Stimulated activated CD8-positive, alpha-beta memory T cell treated with anti-CD3 and anti-CD28 coated beads, Interleukin-4, amount 100 ng/mL, for 24 hours (primary cell): Measurements from ENCODE around the gene DCTN1.
"Not testable (repeated sequence)": the region's sequence is repeated elsewhere in the genome, so short reads cannot be mapped to it uniquely, and the experiment has no call there.

Experiments
- DNase-seq: peaks from one replicate; pipeline ENCODE4 v3.0.0-alpha.2; 2020; ENCODE audit warnings: low read depth

Gene DCTN1

GRCh38 chr2:74369976-74370375, 10.1 kb downstream of the DCTN1 start:
- no peak for DNase-seq

- DNase-seq, result no peak
These were observed 11.6 kb downstream of the DCTN1 start for GRCh38 chr2:74368499-74368898.

DNA sequence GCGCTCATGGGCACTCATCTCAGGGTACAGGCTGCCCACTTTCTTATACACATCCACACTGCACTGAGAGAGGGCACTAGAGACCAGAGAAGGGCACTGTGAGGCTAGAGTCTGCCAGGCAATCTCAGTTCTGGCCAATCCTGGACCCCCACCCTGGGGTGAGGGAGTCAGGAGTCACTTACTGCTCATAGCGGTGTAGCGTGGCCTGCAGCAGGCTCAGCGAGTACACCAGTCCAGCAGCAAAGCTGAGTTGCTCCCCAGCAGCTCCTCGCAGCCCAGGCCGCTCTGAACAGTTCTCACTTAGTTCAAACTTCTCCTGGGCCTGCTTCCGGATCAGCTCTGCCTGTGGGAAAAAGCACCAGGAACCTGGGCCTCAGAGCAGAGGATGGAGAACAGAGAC, 12.3 kb downstream of the DCTN1 start:
- DNase-seq, result no peak

DNA sequence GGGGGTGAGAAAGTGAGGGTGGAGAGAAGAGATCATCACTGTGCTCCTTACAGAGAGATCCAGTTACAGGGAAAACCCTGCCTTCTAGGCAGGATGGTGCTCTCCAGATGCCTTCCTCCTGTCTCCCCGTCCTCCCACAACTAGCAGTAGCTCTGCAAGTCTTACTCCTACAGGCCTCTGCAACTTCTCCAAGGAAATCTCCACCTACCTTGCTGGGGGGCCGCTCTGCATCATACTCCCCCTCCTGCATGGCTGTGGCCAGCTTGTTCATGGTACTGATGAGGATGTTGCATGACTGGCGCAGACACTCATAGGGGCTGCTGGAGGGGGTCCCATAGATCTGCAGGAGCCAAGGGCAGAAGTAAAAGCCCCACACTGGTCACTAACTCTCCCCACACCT, 14.1 kb downstream of the DCTN1 start:
- DNase-seq, result no peak

- no peak for DNase-seq
These were observed 15.3 kb downstream of the DCTN1 start for GRCh38 chr2:74364533-74365505.

DNA sequence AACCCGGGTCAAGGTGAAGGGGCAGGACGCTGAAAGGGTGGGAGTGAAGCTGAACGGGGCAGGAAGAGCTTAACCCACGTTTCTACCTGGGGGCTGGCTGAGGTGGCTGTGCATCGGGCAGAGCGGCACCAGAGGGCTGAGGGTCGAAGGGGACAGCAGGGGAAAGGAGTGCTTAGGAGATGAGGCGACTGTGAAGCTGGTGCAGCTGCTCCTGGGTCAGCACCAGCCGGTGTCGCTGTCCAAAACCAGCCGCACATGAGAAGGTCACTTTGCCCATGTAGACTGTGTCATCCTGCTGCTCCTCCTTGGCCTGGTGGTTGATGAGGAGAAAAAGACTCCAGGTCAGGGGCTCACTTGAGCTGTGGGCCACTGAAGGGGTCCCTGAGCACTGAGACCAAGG, 18.8 kb downstream of the DCTN1 start:
- no peak for DNase-seq

GRCh38 chr2:74357627-74358026, 22.5 kb downstream of the DCTN1 start:
- no peak for DNase-seq

DNA sequence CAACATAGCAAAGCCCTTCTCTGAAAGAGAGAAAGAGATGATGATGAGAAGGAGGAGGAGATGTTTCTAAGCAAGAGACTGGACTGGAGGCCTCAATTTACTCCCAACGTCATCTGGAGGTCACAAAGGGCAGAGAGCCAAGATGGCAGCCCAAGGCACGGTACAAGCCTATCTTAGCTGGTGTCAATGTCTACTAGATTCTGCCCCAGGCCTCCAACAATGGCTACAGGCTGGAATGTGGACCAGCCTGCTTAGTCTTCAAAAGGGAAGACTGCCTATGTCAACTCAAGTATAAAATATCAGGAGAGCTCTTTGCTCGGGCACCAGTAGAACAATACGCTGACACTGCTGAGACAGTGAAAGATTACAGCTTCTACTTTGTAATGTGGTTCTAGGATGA, 30.2 kb downstream of the DCTN1 start:
- DNase-seq, result no peak

GRCh38 chr2:74347742-74348141, 32.4 kb downstream of the DCTN1 start:
- no peak for DNase-seq

DNA sequence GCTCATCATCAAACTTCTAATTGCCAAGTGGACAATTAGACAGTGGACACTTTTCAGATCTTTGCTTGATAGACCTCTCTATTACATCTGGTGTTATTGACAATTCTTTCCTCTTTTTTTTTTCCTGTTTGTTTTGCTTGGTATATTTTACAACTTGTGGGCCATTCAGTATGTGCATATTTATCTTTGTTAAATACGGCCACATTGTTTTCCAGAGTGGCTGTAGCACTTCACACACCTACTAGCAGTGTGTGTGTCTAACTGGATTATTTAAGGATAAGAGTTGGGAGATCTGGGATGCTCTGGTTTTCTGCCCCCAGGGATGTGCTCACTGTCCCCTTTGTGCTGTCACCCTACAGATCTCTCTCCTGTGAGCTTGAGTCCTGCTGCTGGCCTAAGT, 32.8 kb downstream of the DCTN1 start:
- no peak for DNase-seq

GRCh38 chr2:74345272-74345943, 34.7 kb downstream of the DCTN1 start:
- DNase-seq, result no peak

DNA sequence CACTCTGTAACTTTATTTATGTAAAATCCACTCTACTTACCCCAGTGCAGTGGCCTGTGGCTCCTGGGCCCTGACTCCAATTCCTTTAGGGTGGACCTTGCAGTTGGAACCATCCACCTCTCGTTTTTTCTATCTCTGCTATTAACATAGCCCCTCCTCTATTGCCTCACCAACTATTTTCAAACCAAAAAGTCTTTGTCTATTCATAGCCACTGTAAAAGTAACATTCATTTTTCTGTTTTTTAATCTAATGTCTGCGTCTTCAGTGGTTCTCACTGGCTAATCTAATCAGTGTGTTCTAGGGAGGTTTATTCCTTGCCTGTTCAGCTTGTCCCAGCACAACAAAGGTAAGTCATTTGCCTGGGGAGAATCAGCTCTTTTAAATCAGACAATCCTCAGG, 36.8 kb downstream of the DCTN1 start, which contains the start of gene SLC4A5:
Gene SLC4A5, minus strand, starts transcription at position 101 of the 400 bp plus-strand sequence. CDS start 28,393 bp downstream, outside the sequence.
- DNase-seq, result no peak

DNA sequence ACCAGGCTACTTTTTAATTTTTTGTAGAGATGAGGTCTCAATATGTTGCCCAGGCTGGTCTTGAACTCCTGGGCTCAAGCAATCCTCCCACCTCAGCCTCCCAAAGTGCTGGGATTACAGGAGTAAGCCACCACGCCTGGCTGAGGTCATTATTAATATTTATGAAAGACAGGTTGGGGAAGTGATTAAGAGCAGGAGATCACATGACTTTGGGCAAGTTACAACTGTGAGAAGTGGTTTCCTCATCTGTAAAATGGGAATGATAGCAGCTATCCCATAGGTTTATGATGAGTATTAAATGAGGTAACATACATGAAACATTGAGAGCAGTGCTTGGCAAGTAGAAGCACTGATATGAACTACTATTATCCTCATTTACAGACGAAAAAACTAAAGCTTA, 43.9 kb downstream of the DCTN1 start:
- not testable (repeated sequence) for DNase-seq

DNA sequence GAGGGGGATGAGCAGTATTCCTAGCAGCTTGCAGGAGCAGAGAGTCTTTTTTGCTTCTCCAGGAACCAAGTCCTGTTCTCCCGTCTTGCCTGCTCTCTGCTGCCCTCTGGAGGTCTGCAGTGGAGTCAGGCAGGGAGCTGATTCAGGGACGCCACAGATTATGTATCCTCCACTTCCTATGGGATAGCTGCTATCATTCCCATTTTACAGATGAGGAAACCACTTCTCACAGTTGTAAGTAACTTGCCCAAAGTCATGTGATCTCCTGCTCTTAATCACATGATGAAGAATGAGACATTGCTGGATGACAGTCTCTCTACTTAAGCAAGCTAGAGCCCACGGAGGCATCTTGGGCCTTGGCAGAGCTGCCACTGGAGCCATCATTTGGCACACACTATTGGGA, 45.2 kb downstream of the DCTN1 start:
- DNase-seq, result peak; percentile 57

DNA sequence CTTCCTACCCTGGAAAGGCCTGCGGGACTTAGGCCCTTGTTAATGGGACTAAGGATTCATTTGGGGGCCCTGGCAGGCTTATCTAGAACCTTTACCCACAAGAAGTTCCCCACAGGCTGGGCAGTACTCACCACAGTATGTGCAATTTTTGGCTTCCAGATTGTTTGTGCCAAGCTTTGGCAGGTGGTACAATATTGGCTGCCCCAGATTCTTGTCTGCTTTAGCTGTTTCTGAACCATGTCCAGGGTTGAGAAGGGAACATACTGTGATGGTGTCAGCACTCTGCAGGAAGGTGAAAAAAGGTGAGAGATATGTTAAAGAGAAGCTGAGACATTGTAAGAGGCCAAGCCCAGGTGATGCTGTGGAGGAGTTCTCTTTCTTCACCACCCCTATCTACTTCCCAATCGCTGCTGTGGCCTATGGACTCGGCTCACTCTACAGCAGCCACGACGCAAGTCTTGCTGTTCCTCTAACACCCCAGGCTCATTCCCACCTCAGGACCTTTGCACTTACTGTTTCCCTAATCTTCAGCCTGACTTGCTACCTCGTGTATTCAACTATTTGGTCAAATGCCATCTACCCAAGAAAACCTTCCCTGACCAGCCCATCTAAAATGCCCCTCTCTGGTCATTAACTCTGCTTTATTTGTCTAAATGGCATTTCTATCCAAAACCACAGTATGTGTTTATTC, 46.1 kb downstream of the DCTN1 start:
- DNase-seq, result no peak

GRCh38 chr2:74333175-74333574, 46.9 kb downstream of the DCTN1 start:
- DNase-seq, result no peak

GRCh38 chr2:74332550-74333174, 47.4 kb downstream of the DCTN1 start:
- no peak for DNase-seq

DNA sequence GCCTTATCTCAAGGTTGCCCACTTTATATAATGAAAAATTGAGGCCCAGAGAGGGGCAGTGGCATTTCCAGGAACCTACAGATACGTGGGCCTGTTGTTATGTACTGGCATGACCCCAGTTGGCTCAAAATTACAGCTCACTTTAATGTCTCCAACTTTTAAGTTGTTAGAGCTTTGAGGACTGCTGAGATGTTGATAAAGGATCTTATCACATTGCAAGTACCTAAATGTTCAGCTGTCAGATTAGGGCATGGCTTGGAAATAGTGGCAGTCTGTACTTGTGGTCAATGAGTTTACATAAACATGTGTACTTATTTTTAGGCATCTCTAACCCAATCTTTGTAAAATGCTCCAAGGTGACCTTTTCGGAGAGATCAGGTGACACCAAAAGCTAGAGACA, 51.5 kb downstream of the DCTN1 start:
- DNase-seq, result no peak

- no peak for DNase-seq
These were observed 52.0 kb downstream of the DCTN1 start for GRCh38 chr2:74328074-74328473.

DNA sequence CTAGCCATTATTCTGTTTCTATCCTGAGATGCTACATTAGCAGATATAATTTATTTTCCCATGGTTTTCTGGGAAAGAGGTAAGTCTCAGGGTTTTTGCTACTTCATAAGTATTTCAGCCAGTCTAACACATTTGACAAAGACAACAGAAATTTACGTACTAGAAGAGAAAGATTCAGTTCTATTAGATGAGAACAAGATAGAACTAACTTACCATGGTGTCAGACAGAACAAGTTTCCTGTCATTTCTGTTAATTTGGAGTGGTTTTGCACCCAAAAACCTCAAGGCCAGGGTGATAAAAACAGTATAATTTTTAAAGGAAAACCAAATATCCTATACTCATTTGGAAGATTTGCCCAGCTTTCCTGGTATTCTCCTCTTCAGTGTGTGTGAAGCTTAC, 52.5 kb downstream of the DCTN1 start:
- DNase-seq, result no peak

DNA sequence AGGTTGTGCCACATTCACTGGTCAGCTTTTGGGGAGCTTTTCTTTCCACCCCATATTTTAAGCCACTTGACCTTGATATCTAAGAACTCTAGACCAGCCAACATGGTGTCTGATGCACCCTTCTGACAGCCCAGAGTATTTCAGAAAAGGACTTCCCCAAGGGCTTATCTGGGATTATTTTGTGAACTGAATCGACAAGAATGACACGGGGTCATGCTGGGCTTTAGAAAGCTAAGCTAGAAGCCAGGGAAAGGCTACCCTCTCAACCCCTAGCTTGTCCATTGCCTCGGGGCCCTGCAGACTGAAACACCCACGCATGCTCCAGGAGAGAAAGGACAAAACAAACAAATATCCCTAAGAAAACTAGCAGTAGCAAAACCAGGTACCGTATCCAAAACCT, 52.9 kb downstream of the DCTN1 start:
- no peak for DNase-seq

DNA sequence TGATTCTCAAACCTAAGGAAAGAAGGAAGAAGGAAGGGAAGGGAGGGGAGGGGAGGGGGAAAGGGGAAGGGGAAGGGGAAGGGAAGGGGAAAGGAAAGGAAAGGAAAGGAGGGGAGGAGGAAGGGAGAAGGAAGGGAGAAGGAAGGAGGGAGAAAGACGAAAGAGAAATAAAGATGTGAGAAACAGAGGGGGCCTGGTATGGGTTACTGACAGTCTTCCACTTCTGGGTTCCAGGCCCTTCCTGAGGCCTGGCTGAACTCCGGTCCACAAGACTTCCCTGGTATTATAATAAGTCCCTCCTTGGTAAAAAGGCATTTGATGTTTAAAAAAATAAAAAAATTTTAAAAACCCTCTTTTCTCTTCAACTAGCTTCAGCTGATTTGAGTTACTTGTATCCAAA, 54.3 kb downstream of the DCTN1 start:
- no peak for DNase-seq
